ENCODE data around the gene SP140.

- TF ChIP-seq POLR2A (IDR thresholded peaks at IDR 0.05; ENCODE audit: low read length): no peak
- no peak for TF ChIP-seq PHF8 (IDR thresholded peaks at IDR 0.05; ENCODE audit: borderline replicate concordance, low read depth)
- no peak for TF ChIP-seq CTCF (IDR thresholded peaks at IDR 0.05)
- no peak for TF ChIP-seq KDM1A (IDR thresholded peaks at IDR 0.05; ENCODE audit: low read depth)
Observed at GRCh38 chr2:230230087-230230486, 4.6 kb downstream of the SP140 start.

Measured in A549 (cell line).